Stimulated activated CD8-positive, alpha-beta memory T cell treated with anti-CD3 and anti-CD28 coated beads, Interleukin-12 subunit alpha, Interleukin-12 subunit beta, amount 100 ng/mL, for 4 hours (primary cell): Measurements from ENCODE around the gene TSPAN13.

ENCODE experiments used
- DNase-seq: peaks from one replicate; pipeline ENCODE4 v3.0.0-alpha.2; 2020; ENCODE audit warnings: low read depth

TSPAN13 gene

DNA sequence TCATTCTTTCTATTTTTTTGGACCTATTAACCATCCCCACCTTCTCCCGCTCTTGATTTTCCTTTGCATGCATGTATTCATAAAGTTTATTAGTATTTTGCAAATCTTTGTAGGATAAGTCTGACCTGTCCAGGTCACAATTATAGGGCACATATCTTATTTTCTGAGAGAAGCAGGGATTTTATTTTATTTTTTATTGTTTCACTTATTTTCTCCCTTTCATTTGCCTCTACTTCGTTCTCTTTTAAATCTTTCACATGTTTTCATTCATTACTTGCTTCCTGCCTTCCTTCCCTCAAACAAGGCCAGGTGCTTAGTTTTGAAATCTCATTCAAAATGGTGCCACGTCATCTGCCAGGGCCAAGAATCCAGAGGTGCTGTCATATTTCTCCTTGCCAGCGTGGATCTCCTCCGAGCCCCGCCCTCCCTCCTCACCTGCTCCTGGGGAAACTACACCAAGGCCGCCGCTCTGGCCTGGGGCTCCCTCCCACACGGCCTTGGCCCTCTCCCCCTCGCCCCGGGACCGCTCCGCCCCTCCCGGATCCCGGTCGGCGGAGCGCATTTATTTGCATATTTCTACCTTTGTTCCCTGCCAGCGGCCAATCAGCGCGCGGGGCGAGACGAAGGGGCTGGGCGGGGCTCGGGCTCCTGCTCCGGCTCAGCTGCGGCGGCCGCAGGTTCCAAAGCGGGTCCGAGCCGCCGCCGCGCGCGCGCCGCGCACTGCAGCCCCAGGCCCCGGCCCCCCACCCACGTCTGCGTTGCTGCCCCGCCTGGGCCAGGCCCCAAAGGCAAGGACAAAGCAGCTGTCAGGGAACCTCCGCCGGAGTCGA is at the start of gene TSPAN13:
Gene TSPAN13 (plus strand): TSS at position 654 of the 830 bp plus-strand sequence. CDS start 213 bp downstream, outside the sequence.
- peak; percentile 20 for DNase-seq

DNA sequence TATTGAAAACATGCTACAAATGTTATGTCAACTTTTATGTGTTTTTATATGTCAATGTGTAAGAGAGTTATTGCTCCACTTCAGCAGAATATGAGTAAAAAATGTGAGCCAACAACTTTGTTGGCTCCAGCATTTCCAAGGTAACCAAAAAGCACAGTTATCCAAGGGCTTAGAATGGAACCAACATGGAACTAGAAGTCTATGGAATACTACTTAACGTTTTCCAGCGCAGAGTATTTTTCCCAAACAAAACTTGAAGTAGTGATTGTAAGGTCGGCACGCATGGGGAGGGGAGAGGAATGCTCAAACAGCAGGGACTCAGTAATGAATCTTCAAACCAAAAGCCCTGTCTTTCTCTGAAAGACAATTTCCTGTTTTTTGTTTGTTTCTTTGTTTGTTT is 45.0 kb upstream of the TSPAN13 start:
- DNase-seq, result no peak

DNA sequence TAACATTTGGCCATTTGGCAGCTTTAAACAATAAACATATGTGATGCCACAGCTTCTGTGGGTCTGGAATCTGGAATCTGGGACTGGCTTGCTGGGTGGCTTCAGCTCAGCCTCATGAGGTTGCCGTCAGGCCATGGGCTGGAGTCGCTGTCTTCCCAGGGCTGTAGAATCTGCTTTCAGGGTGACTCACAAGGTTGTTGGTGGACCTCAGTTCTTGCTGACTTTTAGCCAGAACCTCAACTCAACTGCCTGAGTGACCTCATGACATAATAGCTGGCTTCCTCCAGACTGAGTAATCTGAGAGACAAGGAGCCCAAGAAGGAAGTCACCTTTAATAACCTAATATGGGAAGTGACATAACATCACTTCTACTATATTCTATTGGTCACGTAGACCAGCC is 44.6 kb upstream of the TSPAN13 start:
- no peak for DNase-seq

- no peak for DNase-seq
Measured at GRCh38 chr7:16710651-16711050, 42.9 kb upstream of the TSPAN13 start.

DNA sequence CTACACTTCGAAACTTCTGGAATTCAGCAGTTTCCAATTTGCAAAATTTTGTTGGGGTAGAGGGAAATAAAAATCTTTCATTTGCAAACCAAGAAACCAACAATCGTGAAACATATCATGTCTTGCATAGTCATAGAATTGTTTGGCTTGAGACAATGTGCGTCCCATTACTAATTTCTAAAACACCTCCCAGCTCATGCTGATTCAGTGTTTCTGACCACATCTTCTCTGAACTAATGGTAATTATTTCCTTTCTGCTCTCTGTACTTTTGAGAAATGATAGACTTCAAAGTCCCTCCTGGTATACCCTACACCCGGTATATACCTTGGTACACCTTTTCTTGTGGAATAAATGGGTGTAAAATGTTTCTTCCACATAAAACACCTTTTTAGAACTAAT is 41.8 kb upstream of the TSPAN13 start:
- no peak for DNase-seq

- DNase-seq, result no peak
Measured at GRCh38 chr7:16712916-16713315, 40.6 kb upstream of the TSPAN13 start.

DNA sequence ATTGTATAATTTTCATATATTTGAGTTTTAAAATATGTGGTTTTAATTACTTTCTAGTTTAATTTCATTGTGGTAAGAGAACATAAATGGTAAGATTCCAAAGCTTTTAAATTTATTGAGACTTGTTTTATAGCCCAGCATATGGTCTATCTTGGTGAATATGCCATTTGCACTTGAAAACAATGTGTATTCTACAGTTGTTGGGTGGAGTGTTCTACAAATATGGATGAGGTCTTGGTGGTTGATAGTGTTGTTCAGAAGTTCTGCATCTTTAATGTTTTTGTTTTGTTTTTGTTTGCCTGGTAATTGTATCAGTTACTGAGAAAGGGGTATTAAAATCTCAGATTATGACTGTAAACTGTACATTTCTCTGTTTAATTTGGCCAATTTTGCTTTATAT is 37.6 kb upstream of the TSPAN13 start:
- no peak for DNase-seq

DNA sequence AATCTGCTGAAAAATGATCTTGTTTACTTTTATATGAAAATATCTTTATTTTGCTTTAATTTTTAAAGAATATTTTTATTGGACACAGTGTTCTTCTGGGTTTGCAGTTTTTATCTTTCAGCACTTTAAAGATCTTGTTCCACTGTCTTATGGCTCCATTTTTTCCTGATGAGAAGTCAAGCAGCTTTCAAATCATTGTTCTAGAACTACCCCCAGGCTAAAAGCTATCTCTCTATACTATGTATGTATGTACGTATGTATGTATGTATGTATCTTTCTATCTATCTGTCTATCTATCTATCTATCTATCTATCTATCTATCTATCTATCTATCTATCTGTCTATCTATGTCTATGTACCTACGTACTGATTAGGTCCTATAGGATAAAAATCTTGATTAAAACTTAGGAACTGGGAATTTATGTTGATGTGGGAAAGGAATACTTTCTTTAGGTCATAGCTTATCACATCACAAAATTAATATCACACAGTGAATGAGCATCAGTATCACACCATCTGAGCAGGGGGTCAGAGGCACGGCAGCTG is 35.4 kb upstream of the TSPAN13 start:
- no peak for DNase-seq

DNA sequence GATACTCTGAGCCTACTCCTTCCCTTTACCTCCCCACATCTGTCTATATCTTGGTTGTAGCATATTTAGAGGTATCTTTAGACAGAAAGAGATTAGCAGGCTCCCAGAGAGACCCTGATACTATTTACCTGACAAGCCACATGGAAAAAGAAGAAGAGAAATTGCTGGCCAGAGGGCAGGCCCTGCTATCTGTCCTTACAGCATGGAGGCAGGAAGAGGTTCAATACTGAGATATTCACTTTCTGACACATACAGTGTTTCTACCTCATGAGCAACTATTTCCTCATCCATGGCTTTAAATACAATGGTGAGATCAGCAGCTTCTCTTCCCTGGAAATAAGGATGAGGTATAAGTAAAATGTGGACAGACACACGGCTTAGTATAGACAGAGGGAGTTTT is 33.9 kb upstream of the TSPAN13 start:
- no peak for DNase-seq

DNA sequence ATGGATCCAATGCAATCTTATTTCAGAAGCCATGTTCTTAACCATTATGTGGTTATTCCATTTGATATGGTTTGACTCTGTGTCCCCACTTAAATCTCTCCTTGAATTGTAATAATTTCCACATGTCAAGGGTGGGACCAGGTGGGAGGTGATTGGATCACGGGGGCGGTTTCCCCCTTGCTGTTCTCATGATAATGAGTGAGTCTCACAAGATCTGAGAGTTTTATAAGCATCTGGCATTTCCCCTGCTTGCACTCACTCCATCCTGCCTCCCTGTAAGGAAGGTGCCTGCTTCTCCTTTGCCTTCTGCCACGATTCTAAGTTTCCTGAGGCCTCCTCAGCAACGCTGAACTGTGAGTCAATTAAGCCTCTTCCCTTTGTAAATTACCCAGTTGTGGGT is 32.0 kb upstream of the TSPAN13 start:
- no peak for DNase-seq

DNA sequence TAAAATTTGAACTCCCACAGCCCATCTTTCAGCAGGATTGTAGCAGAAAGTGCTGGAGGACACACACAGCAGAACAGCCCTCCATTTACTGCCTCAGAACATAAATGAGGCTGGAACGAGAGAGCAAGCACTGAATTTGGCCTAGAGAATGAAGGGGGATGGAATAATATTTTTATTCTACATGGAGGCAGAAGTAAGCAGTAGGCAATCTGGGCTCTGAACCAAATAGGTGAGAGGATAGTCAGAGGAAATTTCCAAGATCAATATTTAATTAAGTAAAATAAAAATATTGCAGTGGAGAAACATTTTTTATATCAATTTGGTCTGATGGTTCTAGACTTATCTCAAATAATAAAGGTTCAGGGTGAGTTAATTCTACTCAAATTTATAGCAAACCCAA is 29.2 kb upstream of the TSPAN13 start:
- no peak for DNase-seq

- no peak for DNase-seq
Measured at GRCh38 chr7:16726189-16726588, 27.4 kb upstream of the TSPAN13 start.

DNA sequence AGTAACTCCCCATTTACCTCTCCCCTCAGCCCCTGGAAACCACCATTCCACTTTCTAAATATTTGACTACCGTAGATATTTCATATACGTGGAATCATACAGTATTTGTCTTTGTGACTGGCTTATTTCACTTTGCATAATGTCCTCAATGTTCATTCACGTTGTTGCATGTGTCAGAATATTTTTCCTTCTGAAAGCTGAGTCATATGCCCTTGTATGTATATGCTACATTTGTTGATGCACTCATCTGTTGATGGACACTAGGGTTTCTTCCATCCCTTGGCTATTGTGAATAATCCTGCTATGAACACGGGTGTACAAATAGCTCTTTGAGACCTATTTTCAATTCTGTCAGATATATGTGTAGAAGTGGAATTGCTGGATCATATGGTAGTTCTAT is 25.8 kb upstream of the TSPAN13 start:
- no peak for DNase-seq

DNA sequence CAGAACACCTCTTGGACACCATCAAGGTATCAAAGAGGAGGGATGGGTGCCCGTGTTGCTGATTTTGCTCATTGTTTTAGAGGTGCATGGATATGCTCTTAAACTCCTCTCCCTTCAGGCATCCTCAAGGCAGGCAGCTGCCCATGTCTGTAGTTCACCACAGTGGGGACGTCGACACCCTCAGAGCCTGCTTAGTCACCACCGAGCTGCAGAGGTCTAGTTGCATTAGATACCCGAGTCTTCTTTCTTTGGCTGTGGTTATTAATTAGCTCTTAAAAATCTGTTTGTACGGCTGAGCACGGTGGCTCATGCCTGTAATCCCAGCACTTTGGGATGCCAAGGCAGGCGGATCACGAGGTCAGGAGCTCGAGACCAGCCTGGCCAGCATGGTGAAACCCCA is 24.7 kb upstream of the TSPAN13 start:
- DNase-seq, result no peak

- no peak for DNase-seq
Measured at GRCh38 chr7:16729541-16729940, 24.0 kb upstream of the TSPAN13 start.

- DNase-seq, result no peak
Measured at GRCh38 chr7:16730937-16731336, 22.6 kb upstream of the TSPAN13 start.

DNA sequence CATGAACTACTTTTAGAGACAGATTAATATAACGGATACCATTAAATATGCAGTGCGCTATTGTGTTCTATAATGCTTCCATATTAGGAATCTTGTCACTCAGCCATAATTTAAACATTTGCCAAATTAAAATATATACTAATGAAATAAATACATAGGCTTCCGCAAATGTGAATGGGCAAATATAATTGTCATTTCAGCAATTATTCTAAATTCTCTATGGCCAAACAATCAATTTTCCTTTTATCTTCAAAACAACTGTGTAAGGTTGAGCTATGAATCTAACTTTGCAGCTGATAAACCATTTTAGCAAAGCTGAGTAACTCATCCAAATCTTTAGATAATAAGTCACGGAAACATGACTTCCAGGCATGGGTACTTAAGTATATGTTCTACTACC is 20.7 kb upstream of the TSPAN13 start:
- DNase-seq, result no peak

GRCh38 chr7:16734148-16734726 is 19.3 kb upstream of the TSPAN13 start:
- no peak for DNase-seq

DNA sequence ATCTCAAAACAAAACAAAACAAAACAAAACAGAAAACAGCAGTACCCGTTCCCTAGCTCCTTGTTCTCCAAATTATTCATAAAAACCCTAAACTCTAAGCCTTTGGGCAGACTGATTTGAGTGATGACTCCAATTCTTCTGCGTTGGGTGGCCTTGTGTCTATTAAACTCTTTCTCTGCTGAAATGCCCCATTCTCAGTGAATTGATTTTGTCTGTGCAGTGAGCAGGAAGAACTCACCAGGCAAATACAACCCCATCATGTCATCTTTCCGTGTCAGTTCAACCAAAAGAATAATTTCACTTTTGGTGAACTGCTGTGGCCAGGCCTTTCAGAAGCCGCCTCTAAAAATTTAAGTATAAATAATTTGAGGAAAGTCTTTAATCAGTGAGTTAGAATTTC is 18.5 kb upstream of the TSPAN13 start:
- no peak for DNase-seq

DNA sequence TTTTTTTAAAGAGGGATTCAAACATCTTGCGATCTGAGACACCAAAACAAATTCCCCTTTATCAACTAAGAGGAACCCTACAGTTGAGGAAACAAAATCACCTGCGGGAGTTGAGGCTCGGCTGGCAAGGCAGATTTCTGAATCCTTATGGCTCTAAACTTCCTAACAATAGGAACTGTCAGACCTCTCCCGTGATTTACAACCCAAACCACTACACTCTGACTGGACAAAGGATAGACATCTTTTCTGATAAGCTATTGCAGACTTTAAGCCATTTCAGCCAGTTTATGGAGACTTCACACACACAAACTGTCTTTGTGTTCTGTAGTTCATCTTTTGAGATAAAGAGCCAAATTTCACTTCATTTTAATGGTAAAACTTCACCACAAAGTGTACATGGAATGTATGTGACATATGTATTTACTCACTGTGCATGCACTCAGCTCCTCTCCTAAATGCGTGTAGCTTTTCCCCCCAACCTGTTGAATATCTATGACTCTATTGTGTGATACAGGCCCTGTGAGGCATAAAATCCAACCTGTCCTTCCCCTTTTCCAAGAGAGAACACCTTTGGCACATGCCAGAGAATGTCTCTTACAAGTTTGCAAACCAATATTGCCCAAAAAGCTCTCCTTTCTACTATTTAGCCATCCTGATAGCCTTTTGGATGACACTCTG is 15.4 kb upstream of the TSPAN13 start:
- DNase-seq, result no peak

DNA sequence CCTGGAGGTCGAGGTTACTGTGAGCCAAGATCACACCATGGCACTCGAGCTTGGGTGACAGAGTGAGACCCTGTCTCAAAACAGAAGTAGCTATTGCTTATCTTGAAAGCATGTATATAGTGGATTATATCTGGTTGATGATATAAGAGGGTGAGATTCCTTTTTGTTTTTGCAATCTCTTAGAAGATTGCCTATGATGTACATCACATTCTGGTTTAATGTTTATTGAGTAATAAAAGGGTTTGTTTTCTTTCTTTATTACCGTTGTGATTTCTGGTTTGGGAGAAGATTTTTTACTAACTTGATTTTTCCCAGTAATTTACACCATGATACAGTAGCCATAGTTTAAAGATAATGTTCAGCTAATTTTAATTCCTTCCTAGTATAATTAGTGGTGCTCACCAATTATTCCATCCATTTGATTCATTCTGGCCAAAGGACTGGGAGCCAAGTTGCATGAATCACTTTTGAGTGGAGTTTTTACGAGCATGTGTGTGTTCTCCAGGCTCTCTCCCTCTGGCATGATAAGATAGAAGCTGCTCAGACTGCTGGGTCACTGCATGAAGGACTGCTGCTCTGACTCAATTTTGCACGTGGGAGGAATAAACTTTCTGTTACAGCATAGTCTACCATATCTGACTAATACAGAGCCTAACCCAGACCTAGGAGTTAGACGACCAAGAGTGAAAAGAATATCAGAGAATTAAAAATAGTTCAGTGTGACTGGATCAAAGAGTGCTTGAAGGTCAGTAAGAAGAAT is 13.5 kb upstream of the TSPAN13 start:
- no peak for DNase-seq

DNA sequence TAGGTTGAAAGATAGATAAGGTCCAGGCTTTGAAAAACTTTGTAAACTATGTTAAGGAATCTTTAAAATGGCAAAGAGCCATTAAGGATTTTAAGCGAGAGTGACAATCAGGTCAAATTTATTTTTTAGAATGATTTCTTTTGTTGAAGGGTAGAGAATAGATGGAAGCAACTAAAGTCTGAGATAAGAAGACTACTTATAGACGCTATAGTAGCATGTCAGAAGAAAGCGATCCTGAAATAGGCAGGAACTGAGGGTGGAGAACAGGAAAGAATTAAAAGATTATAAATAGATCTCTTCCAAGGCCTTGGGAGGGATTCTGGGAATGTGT is 13.0 kb upstream of the TSPAN13 start:
- DNase-seq, result no peak
